H9 (cell line): ENCODE results near the gene ELAVL1. TPM values are rescaled to one million over a fixed set of nuclear protein-coding genes. Genes with fewer than 3 reads are reported as not detected.

Experiments
- DNase-seq: peaks from one replicate; pipeline ENCODE4 v3.0.0-alpha.2; 2017
- H2AFZ ChIP-seq: one replicate; pipeline ENCODE4 v1.6.1; 2013; ENCODE audit warnings: mild to moderate bottlenecking, low read length, control low read depth, moderate library complexity
- H2AK5ac ChIP-seq: 2 replicates; pipeline ENCODE4 v1.6.1; 2013; ENCODE audit warnings: low read length, control low read depth, mixed read lengths; ENCODE audit not compliant: insufficient read length
- H2BK120ac ChIP-seq: one replicate; pipeline ENCODE4 v1.6.1; 2013; ENCODE audit warnings: low read depth, mild to moderate bottlenecking, low read length, control low read depth, inconsistent platforms; ENCODE audit not compliant: poor library complexity, severe bottlenecking
- H2BK12ac ChIP-seq: 2 replicates; pipeline ENCODE4 v1.6.1; 2013; ENCODE audit warnings: low read length, control low read depth, mixed read lengths, low read depth; ENCODE audit not compliant: insufficient read length
- H2BK15ac ChIP-seq: 2 replicates; pipeline ENCODE4 v1.6.1; 2013; ENCODE audit warnings: low read depth, low read length, control low read depth
- H2BK20ac ChIP-seq: one replicate; pipeline ENCODE4 v1.6.1; 2013; ENCODE audit warnings: low read depth, mild to moderate bottlenecking, low read length, control low read depth, inconsistent platforms; ENCODE audit not compliant: poor library complexity, severe bottlenecking
- H2BK5ac ChIP-seq: 2 replicates; pipeline ENCODE4 v1.6.1; 2013; ENCODE audit warnings: low read length, control low read depth, mixed read lengths; ENCODE audit not compliant: insufficient read length
- H3K14ac ChIP-seq: 2 replicates; pipeline ENCODE4 v1.6.1; 2013; ENCODE audit warnings: low read length, control low read depth; ENCODE audit not compliant: insufficient read depth
- H3K18ac ChIP-seq: 2 replicates; pipeline ENCODE4 v1.6.1; 2013; ENCODE audit warnings: low read depth, mild to moderate bottlenecking, mixed read lengths, low read length, control low read depth; ENCODE audit not compliant: insufficient read length
- H3K23ac ChIP-seq: 2 replicates; pipeline ENCODE4 v1.6.1; 2013; ENCODE audit warnings: low read length, control low read depth, mixed read lengths, low read depth; ENCODE audit not compliant: insufficient read length
- H3K23me2 ChIP-seq: 2 replicates; pipeline ENCODE4 v1.6.1; 2013; ENCODE audit warnings: low read depth, mild to moderate bottlenecking, mixed read lengths, low read length, control low read depth; ENCODE audit not compliant: insufficient read length, poor library complexity, severe bottlenecking
- H3K27ac ChIP-seq: 2 replicates; pipeline ENCODE4 v1.5.1; 2013; ENCODE audit warnings: low read length, control low read depth, mixed read lengths, low read depth; ENCODE audit not compliant: insufficient read length
- H3K27me3 ChIP-seq: 2 replicates; pipeline ENCODE4 v1.6.1; 2013; ENCODE audit warnings: low read length, control low read depth, inconsistent platforms; ENCODE audit not compliant: insufficient read depth
- H3K4ac ChIP-seq: 2 replicates; pipeline ENCODE4 v1.6.1; 2013; ENCODE audit warnings: low read depth, mild to moderate bottlenecking, control low read depth, inconsistent platforms, low read length, moderate library complexity
- H3K4me1 ChIP-seq: 2 replicates; pipeline ENCODE4 v1.6.1; 2013; ENCODE audit warnings: low read length, control low read depth, inconsistent platforms; ENCODE audit not compliant: insufficient read depth
- H3K4me2 ChIP-seq: 2 replicates; pipeline ENCODE4 v1.6.1; 2013; ENCODE audit warnings: low read length, control low read depth, mixed read lengths; ENCODE audit not compliant: insufficient read length, insufficient read depth
- H3K56ac ChIP-seq: 2 replicates; pipeline ENCODE4 v1.6.1; 2013; ENCODE audit warnings: low read depth, mild to moderate bottlenecking, mixed read lengths, low read length, control low read depth; ENCODE audit not compliant: insufficient read length
- H3K79me1 ChIP-seq: 2 replicates; pipeline ENCODE4 v1.6.1; 2013; ENCODE audit warnings: low read depth, mild to moderate bottlenecking, moderate library complexity, low read length, control low read depth, inconsistent platforms; ENCODE audit not compliant: insufficient read depth, poor library complexity, severe bottlenecking
- H3K79me2 ChIP-seq: 2 replicates; pipeline ENCODE4 v1.6.1; 2013; ENCODE audit warnings: low read length, control low read depth, inconsistent platforms; ENCODE audit not compliant: insufficient read depth
- H3K9ac ChIP-seq: 2 replicates; pipeline ENCODE4 v1.6.1; 2013; ENCODE audit warnings: low read length, control low read depth, mixed read lengths; ENCODE audit not compliant: insufficient read length; ENCODE audit errors: extremely low read depth
- H3K9me3 ChIP-seq: one replicate; pipeline ENCODE4 v1.6.1; 2013; ENCODE audit warnings: low read depth, low read length, inconsistent platforms; ENCODE audit not compliant: control insufficient read depth
- H3T11ph ChIP-seq: one replicate; pipeline ENCODE4 v1.6.1; 2013; ENCODE audit warnings: mild to moderate bottlenecking, low read length, control low read depth, inconsistent platforms
- H4K20me1 ChIP-seq: one replicate; pipeline ENCODE4 v1.6.1; 2013; ENCODE audit not compliant: control insufficient read depth, insufficient read length, insufficient read depth
- H4K5ac ChIP-seq: 2 replicates; pipeline ENCODE4 v1.6.1; 2013; ENCODE audit warnings: low read depth, mild to moderate bottlenecking, mixed read lengths, low read length, control low read depth; ENCODE audit not compliant: insufficient read length
- H4K8ac ChIP-seq: replicated peaks from 2 replicates; pipeline ENCODE4 v1.6.1; 2013; ENCODE audit warnings: low read length, control low read depth, mixed read lengths, low read depth; ENCODE audit not compliant: insufficient read length
- H4K91ac ChIP-seq: 2 replicates; pipeline ENCODE4 v1.6.1; 2013; ENCODE audit warnings: low read depth, mild to moderate bottlenecking, moderate library complexity, mixed read lengths, low read length, control low read depth; ENCODE audit not compliant: insufficient read length
- H3K27ac Mint-ChIP-seq, 3 experiments: 2 replicates in 2 of 3; 3 replicates in 1 of 3; pipeline ENCODE4 v1.8.0; 2020 to 2021; ENCODE audit warnings: mixed read lengths in 3 of 3, mild to moderate bottlenecking in 1 of 3, moderate library complexity in 1 of 3
- H3K27me3 Mint-ChIP-seq: 2 replicates; pipeline ENCODE4 v1.8.0; 2021; ENCODE audit warnings: low read depth, mild to moderate bottlenecking, moderate library complexity, mixed read lengths
- H3K36me3 Mint-ChIP-seq, 3 experiments: 2 replicates in 2 of 3; 3 replicates in 1 of 3; pipeline ENCODE4 v1.8.0; 2020 to 2021; ENCODE audit warnings: low read depth in 3 of 3, mixed read lengths in 3 of 3; ENCODE audit not compliant: insufficient read depth in 1 of 3
- H3K4me1 Mint-ChIP-seq, 2 experiments: 2 replicates each; pipeline ENCODE4 v1.8.0; 2020; ENCODE audit warnings: mixed read lengths in 2 of 2
- H3K4me3 Mint-ChIP-seq, 2 experiments: 2 replicates in 1 of 2; 3 replicates in 1 of 2; pipeline ENCODE4 v1.8.0; 2020 to 2021; ENCODE audit warnings: mild to moderate bottlenecking in 2 of 2, mixed read lengths in 2 of 2, moderate library complexity in 1 of 2
- H3K9me3 Mint-ChIP-seq, 2 experiments: 2 replicates in 1 of 2; 3 replicates in 1 of 2; pipeline ENCODE4 v1.8.0; 2020; ENCODE audit warnings: mild to moderate bottlenecking in 2 of 2, mixed read lengths in 2 of 2, moderate library complexity in 1 of 2
- CTCF ChIP-seq: fragments of 200-600 bp; sonication (generic); conservative IDR thresholded peaks from 3 replicates; pipeline ENCODE4 v1.8.0; 2021; ENCODE audit warnings: antibody characterized with exemption, mild to moderate bottlenecking
- WGBS: extraction: QIAGEN DNeasy Blood & Tissue Kit; methylation state at CpG from one replicate; pipeline ENCODE4 v1.1.7; 2013; ENCODE audit warnings: missing lambda C conversion rate, low lambda C conversion rate, mixed read lengths; ENCODE audit not compliant: insufficient read length; ENCODE audit errors: extremely low coverage; 5-methylcytosine and 5-hydroxymethylcytosine counted together
- total RNA-seq: library from RNA; stranded (reverse); gene quantifications from 2 replicates; pipeline ENCODE4 v1.2.1, GENCODE V29; 2021

ELAVL1 gene
- total RNA-seq, 1 experiment from 2014 or later: 149 TPM

GRCh38 chr19:7908742-7909461, 96.5 kb downstream of the ELAVL1 start:
- no peak for TF ChIP-seq CTCF
- Histone ChIP-seq H3K9me3 (no peaks in the 10 kb centered on the region), H3K79me2 (peaks cover 6% of the 10 kb centered on the region; the same call in 1 of the 2 replicates), H2BK12ac (no peak overlapping the region), H3K23ac (no peak overlapping the region), H2AK5ac (no peak overlapping the region), H3K4ac (no peak overlapping the region), H4K8ac (no peak overlapping the region), H2BK120ac (no peak overlapping the region), H4K20me1 (no peaks in the 10 kb centered on the region), H4K5ac (no peak overlapping the region), H3K18ac (no peak overlapping the region), H3K4me2 (no peak overlapping the region), H3K79me1 (no peaks in the 10 kb centered on the region), H3K23me2 (peaks cover 10% of the 10 kb centered on the region), H2BK15ac (no peak overlapping the region), H3K56ac (no peak overlapping the region), H2BK5ac (no peak overlapping the region), H2BK20ac (no peak overlapping the region), H3K9ac (no peak overlapping the region), H2AFZ (no peak overlapping the region), H3T11ph (no peak overlapping the region), H4K91ac (no peak overlapping the region), H3K27ac (no peak overlapping the region), H3K27me3 (no peaks in the 10 kb centered on the region), H3K4me1 (0 out of 2 replicates have a peak, but pooled peaks cover 4% of the 10 kb centered on the region), H3K14ac (no peak overlapping the region)
- DNase-seq: no peak
- Mint-ChIP-seq H3K36me3 (peaks cover 20 to 40% (median 36%) of the 10 kb centered on the region in 3 experiments), H3K4me1 (peaks cover 11 to 13% of the 10 kb centered on the region in 2 experiments), H3K27me3 (peaks cover 7% of the 10 kb centered on the region), H3K27ac (no peak overlapping the region), H3K4me3 (no peak overlapping the region), H3K9me3 (no peaks in the 10 kb centered on the region; a peak in 2 of 5 replicates)
- no CpG with 5 or more reads among the region's 19 CpGs for WGBS

Other genes starting within 250 kb of the ELAVL1 start
- gene CLEC4M, start 242.4 kb downstream of the ELAVL1 start, total RNA-seq: not detected in 2 replicates
- 7.1 and 7.8 TPM in 2 replicates for gene EVI5L, start 175.4 kb downstream of the ELAVL1 start, total RNA-seq
- gene PRR36, start 131.3 kb downstream of the ELAVL1 start, total RNA-seq: 20.4 and 21.4 TPM in 2 replicates
- gene LRRC8E, start 117.1 kb downstream of the ELAVL1 start, total RNA-seq: 4.6 and 4.8 TPM in 2 replicates
- 47.2 and 48.1 TPM in 2 replicates for gene MAP2K7, start 101.8 kb downstream of the ELAVL1 start, total RNA-seq
- 5.5 and 6.5 TPM in 2 replicates for gene TGFBR3L, start 90.8 kb downstream of the ELAVL1 start, total RNA-seq
- 17.1 and 17.8 TPM in 2 replicates for gene SNAPC2, start 85.3 kb downstream of the ELAVL1 start, total RNA-seq
- 22.7 and 24.5 TPM in 2 replicates for gene CTXN1, start 79.5 kb downstream of the ELAVL1 start, total RNA-seq
- gene TIMM44, start 62.0 kb downstream of the ELAVL1 start, total RNA-seq: 114 and 122 TPM in 2 replicates
- not detected in 2 replicates for gene CCL25, start 47.1 kb upstream of the ELAVL1 start, total RNA-seq
- 24.9 and 31.0 TPM in 2 replicates for gene FBN3, start 144.0 kb upstream of the ELAVL1 start, total RNA-seq
- 62.6 and 66.5 TPM in 2 replicates for gene CERS4, start 203.7 kb upstream of the ELAVL1 start, total RNA-seq